ENCODE results near the gene ARHGAP31.

ARHGAP31 gene

DNA sequence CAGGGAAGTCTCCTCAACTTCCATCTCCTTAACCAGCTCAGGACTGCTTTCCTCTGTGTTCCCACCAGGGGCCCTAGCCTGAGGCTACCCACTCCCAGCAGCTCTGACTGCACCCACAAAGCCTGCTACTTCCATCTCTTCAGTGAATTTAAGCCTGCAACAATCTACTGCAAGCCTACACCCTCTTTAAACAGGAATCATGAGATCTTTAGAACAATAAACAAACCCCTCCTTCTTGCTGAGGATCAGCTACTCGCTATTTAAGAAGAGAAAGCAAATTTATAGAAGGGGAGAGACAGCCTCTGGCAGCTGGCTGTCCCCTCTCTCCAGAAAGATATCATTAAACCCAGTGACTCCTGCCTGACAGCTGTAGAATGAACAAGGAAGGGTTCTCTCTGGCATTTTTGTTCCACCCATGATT, 51.9 kb downstream of the ARHGAP31 start:
- no peak overlapping the region for H3K4me3 ChIP-seq (ENCODE audit: control insufficient read depth, low read depth, low read length)
- DNase-seq (ENCODE audit: low read depth) = no peak
- TF ChIP-seq, protein P1, sequence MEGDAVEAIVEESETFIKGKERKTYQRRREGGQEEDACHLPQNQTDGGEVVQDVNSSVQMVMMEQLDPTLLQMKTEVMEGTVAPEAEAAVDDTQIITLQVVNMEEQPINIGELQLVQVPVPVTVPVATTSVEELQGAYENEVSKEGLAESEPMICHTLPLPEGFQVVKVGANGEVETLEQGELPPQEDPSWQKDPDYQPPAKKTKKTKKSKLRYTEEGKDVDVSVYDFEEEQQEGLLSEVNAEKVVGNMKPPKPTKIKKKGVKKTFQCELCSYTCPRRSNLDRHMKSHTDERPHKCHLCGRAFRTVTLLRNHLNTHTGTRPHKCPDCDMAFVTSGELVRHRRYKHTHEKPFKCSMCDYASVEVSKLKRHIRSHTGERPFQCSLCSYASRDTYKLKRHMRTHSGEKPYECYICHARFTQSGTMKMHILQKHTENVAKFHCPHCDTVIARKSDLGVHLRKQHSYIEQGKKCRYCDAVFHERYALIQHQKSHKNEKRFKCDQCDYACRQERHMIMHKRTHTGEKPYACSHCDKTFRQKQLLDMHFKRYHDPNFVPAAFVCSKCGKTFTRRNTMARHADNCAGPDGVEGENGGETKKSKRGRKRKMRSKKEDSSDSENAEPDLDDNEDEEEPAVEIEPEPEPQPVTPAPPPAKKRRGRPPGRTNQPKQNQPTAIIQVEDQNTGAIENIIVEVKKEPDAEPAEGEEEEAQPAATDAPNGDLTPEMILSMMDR (conservative IDR thresholded peaks at IDR 0.05; ENCODE audit: control insufficient read depth, insufficient read depth, low read depth, low read length) = no peak

DNA sequence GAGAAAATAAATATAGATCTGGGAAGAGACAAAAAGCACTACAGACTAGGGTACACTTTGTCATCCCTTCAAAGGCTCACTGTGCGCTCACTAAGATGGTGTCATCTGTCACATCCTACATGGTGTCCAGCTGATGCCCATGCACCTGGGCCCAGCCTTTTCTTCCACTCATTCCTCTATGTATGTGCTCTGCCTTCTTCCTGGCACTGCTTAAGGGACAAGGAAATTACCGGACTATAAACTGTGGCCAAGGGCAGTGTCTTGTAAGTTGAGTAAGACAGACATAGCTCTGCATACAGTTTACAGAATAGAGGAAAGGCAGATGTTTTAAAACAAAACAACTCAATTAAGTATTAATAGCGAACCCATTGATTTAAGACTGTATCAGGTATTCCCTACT, 52.9 kb downstream of the ARHGAP31 start:
- no peak overlapping the region for H3K4me3 ChIP-seq (ENCODE audit: control insufficient read depth, low read depth, low read length)
- no peak for DNase-seq (ENCODE audit: low read depth)
- TF ChIP-seq, protein P1 (conservative IDR thresholded peaks at IDR 0.05; ENCODE audit: control insufficient read depth, insufficient read depth, low read depth, low read length) = no peak

DNA sequence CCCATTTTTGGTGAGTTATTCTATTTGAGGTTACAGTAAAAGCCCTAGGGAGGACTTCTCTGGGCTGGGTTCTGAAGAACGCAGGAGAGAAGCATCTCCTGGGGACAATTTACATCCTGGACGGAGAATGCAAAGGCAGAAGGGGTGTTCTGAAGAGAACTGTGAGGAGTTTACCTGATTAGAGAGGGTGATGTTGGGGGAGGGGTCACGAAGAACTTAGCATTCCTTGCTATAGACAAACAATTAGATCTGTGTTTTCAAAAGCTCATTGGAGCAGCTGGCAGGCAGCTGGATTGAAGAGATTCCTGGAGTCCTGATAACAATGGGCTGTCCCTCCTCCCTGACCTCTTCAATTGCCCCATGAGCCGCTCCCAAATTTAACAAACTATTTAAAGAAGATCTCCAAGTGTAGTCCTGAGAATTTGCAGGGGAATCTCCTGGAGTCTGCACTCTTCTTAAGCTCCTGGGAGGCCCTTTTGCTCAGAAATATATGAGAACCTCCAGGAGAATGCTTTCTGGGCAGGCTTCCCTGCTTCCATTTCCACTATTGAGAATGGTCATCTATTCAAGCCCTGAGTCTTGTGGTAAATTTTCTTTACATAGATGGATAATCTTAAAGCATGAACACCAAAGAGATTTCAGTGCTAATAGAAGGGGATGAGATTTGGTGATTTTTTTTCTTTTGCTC, 55.3 kb downstream of the ARHGAP31 start:
- DNase-seq (ENCODE audit: low read depth) = no peak
- H3K4me3 ChIP-seq (ENCODE audit: control insufficient read depth, low read depth, low read length) = no peak overlapping the region
- TF ChIP-seq, protein P1 (conservative IDR thresholded peaks at IDR 0.05; ENCODE audit: control insufficient read depth, insufficient read depth, low read depth, low read length) = no peak

DNA sequence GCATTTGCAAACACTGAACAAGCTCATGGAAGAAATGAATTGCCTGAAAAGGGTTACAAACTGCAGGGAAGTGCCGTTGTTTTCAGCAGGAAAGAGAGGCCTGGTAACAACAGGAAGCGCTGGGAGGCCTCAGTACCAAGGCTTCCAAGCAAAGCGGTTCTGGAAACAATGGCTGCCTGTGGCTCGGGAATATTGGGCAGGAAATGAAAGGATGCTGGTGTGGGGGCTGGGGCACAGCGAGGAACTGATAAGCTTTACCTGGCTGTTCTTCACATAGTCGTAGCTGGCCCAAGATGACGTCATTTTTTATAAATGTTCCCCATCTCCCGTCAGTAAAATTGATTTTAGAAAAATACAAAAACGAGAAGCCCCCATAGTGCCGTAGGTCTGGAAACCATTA, 55.9 kb downstream of the ARHGAP31 start:
- TF ChIP-seq, protein P1 (conservative IDR thresholded peaks at IDR 0.05; ENCODE audit: control insufficient read depth, insufficient read depth, low read depth, low read length) = no peak
- no peak for DNase-seq (ENCODE audit: low read depth)
- H3K4me3 ChIP-seq (ENCODE audit: control insufficient read depth, low read depth, low read length) = no peak overlapping the region

DNA sequence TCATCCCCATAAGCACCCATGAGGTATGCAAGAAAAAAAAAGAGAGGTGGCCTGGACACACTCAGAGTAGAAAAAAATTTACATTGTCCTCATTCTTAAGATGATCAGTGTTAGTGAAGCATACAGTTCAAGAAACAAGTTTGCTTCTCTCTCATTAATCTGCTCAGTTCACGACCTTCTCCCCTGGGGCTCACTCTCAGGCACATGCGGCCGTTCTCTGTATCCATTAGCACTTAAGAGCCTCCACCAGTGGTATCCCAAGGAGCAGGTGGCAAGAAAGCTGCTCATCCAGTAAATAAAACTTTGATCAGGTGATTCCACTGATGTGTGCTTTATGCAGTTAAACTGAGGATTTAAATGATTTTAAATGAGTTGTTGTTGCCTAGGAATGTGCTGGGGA, 57.4 kb downstream of the ARHGAP31 start:
- TF ChIP-seq, protein P1 (conservative IDR thresholded peaks at IDR 0.05; ENCODE audit: control insufficient read depth, insufficient read depth, low read depth, low read length) = no peak
- no peak for DNase-seq (ENCODE audit: low read depth)
- no peak overlapping the region for H3K4me3 ChIP-seq (ENCODE audit: control insufficient read depth, low read depth, low read length)

DNA sequence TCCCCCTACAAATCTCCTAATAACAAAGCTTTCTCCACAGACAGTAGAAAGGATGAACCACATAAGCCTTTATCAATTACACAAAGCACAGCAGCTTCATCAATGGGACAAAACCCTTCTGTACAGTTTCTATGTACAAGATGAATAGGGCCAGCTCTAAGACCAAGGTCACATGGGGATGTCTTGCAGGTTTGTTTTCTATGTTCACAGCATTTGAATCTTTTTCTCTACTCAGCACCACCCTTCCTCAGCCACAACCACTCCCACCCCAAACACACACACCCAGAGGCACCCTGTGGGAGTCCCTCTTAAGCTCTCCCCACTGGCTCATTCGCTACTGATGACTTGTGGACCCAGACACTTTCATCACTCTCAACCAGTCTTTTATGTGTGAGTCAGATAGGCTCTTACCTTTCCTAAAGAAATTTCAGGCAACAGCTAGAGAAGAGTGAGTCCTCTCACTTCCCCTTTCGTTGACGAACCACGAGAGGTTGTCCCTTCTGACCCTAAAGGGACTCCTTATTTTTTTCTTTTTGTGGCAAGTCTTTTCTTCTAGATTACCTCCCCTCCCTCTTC, 57.9 kb downstream of the ARHGAP31 start:
- DNase-seq (ENCODE audit: low read depth) = peak; percentile 20
- TF ChIP-seq, protein P1 (conservative IDR thresholded peaks at IDR 0.05; ENCODE audit: control insufficient read depth, insufficient read depth, low read depth, low read length) = no peak
- no peak overlapping the region for H3K4me3 ChIP-seq (ENCODE audit: control insufficient read depth, low read depth, low read length)
